Cardiac fibroblast (primary cell): ENCODE measurements around the gene TSKS.

Experiments
- DNase-seq, 2 donors: peaks; one replicate each; pipeline versions ENCODE4 v3.0.0 to v3.0.0-alpha.2; 2010; ENCODE audit warnings: low read depth in 2 of 2
- H3K4me3 ChIP-seq, 2 donors: replicated peaks in 1 of 2; 1 replicate in 1 of 2; 2 replicates in 1 of 2; pipeline ENCODE4 v1.5.1; 2011; ENCODE audit warnings: low read depth in 2 of 2, low read length in 2 of 2, mild to moderate bottlenecking in 2 of 2, moderate library complexity in 1 of 2
- CTCF ChIP-seq: IDR thresholded peaks from one replicate; pipeline ENCODE4 v1.5.1; 2011; ENCODE audit warnings: low read depth, mild to moderate bottlenecking, low read length, inconsistent platforms

The TSKS gene

GRCh38 chr19:49713236-49713845 is 49.8 kb downstream of the TSKS start:
- H3K4me3 ChIP-seq, result no peak overlapping the region
- no peak for TF ChIP-seq CTCF
- no peak for DNase-seq

GRCh38 chr19:49712397-49712859 is 50.7 kb downstream of the TSKS start:
- peak; percentile 81 to 83 for DNase-seq
- no peak for TF ChIP-seq CTCF
- H3K4me3 ChIP-seq, result peak overlapping the region in 1 of 2 donors; percentile 21

- no peak for TF ChIP-seq CTCF
- peak; percentile 42 to 75 for DNase-seq
- H3K4me3 ChIP-seq, result no peak overlapping the region
Observed at GRCh38 chr19:49710372-49710951, 52.6 kb downstream of the TSKS start.

- TF ChIP-seq CTCF, result no peak
- no peak for DNase-seq
- no peak overlapping the region for H3K4me3 ChIP-seq
Observed at GRCh38 chr19:49705919-49706318, 57.2 kb downstream of the TSKS start.

GRCh38 chr19:49704888-49705642 is 58.0 kb downstream of the TSKS start:
- DNase-seq, result no peak
- H3K4me3 ChIP-seq, result no peak overlapping the region
- TF ChIP-seq CTCF, result no peak

GRCh38 chr19:49701271-49701786 is 61.8 kb downstream of the TSKS start:
- H3K4me3 ChIP-seq, result no peak overlapping the region
- DNase-seq, result no peak
- TF ChIP-seq CTCF, result no peak
